IMR-90 (cell line): ENCODE measurements around the gene TSEN54.

Experiments used
- BHLHE40 ChIP-seq: fragments of 150-350 bp; IDR thresholded peaks from 2 replicates; pipeline ENCODE4 v1.6.1; 2016; ENCODE audit warnings: mild to moderate bottlenecking, low read depth, low read length
- CEBPB ChIP-seq: IDR thresholded peaks from 2 replicates; pipeline ENCODE4 v1.6.1; 2012; ENCODE audit warnings: low read depth, low read length, improper control_type of control experiment
- CTCF ChIP-seq: conservative IDR thresholded peaks from 2 replicates; pipeline ENCODE4 v1.5.1; 2012; ENCODE audit warnings: mild to moderate bottlenecking, low read depth, low read length, improper control_type of control experiment
- ELK1 ChIP-seq: fragments of 150-350 bp; IDR thresholded peaks from 2 replicates; pipeline ENCODE4 v1.6.1; 2016; ENCODE audit warnings: low read depth, mild to moderate bottlenecking, low read length, moderate library complexity, borderline replicate concordance
- FOS ChIP-seq: fragments of 150-350 bp; IDR thresholded peaks from 2 replicates; pipeline ENCODE4 v1.6.1; 2016; ENCODE audit warnings: low read depth, low read length
- MAFK ChIP-seq: IDR thresholded peaks from 2 replicates; pipeline ENCODE4 v1.6.1; 2012; ENCODE audit warnings: low read depth, low read length, improper control_type of control experiment
- NFE2L2 ChIP-seq: fragments of 150-350 bp; IDR thresholded peaks from 2 replicates; pipeline ENCODE4 v1.6.1; 2016; ENCODE audit warnings: low read depth, mild to moderate bottlenecking, low read length
- POLR2A ChIP-seq: IDR thresholded peaks from 2 replicates; pipeline ENCODE4 v1.6.1; 2012; ENCODE audit warnings: mild to moderate bottlenecking, low read depth, low read length
- RAD21 ChIP-seq: IDR thresholded peaks from 2 replicates; pipeline ENCODE4 v1.6.1; 2012; ENCODE audit warnings: low read length, improper control_type of control experiment
- RCOR1 ChIP-seq: IDR thresholded peaks from 2 replicates; pipeline ENCODE4 v1.6.1; 2012; ENCODE audit warnings: mild to moderate bottlenecking, low read length, improper control_type of control experiment; ENCODE audit not compliant: insufficient replicate concordance
- RFX5 ChIP-seq: IDR thresholded peaks from 2 replicates; pipeline ENCODE4 v1.8.0; 2012; ENCODE audit warnings: low read depth, mild to moderate bottlenecking, low read length, moderate library complexity
- SMC3 ChIP-seq: fragments of 150-350 bp; IDR thresholded peaks from 2 replicates; pipeline ENCODE4 v1.6.1; 2016; ENCODE audit warnings: low read depth, mild to moderate bottlenecking, antibody characterized with exemption, low read length, moderate library complexity
- USF2 ChIP-seq: fragments of 150-350 bp; IDR thresholded peaks from 2 replicates; pipeline ENCODE4 v1.6.1; 2017; ENCODE audit warnings: mild to moderate bottlenecking, antibody characterized with exemption, low read length, low read depth

- TF ChIP-seq MAFK (no peak), CTCF (no peak), POLR2A (no peak), USF2 (no peak), RCOR1 (no peak), RAD21 (no peak), RFX5 (no peak), CEBPB (no peak), NFE2L2 (no peak), ELK1 (no peak), SMC3 (no peak), FOS (no peak), BHLHE40 (no peak)
These were observed 5.0 kb downstream of the TSEN54 start for GRCh38 chr17:75521290-75521689.
